Stimulated activated CD4-positive, alpha-beta T cell treated with anti-CD3 and anti-CD28 coated beads, TNF-alpha, amount 100 ng/mL, for 24 hours (primary cell): ENCODE measurements around the gene PCSK5.

Experiments used
- DNase-seq, 3 experiments: peaks; one replicate each; pipeline ENCODE4 v3.0.0-alpha.2; 2020; ENCODE audit warnings: low read depth in 3 of 3

PCSK5 gene

GRCh38 chr9:76082057-76082456, 191.6 kb downstream of the PCSK5 start:
- no peak for DNase-seq

GRCh38 chr9:76085596-76085995, 195.1 kb downstream of the PCSK5 start:
- DNase-seq = no peak

- no peak for DNase-seq
These were observed 196.1 kb downstream of the PCSK5 start for GRCh38 chr9:76086539-76086938.

- DNase-seq = no peak
These were observed 197.5 kb downstream of the PCSK5 start for GRCh38 chr9:76087976-76088375.

GRCh38 chr9:76090330-76090729, 199.9 kb downstream of the PCSK5 start:
- no peak for DNase-seq

GRCh38 chr9:76090909-76091308, 200.4 kb downstream of the PCSK5 start:
- DNase-seq = no peak

- DNase-seq = no peak
These were observed 202.1 kb downstream of the PCSK5 start for GRCh38 chr9:76092572-76092971.

GRCh38 chr9:76095585-76095984, 205.1 kb downstream of the PCSK5 start:
- DNase-seq = no peak

- DNase-seq = no peak
These were observed 209.0 kb downstream of the PCSK5 start for GRCh38 chr9:76099516-76099915.

GRCh38 chr9:76101075-76101474, 210.6 kb downstream of the PCSK5 start:
- no peak for DNase-seq

GRCh38 chr9:76101491-76101890, 211.0 kb downstream of the PCSK5 start:
- DNase-seq = no peak

GRCh38 chr9:76101947-76102346, 211.5 kb downstream of the PCSK5 start:
- DNase-seq = no peak

GRCh38 chr9:76103531-76104315, 213.2 kb downstream of the PCSK5 start:
- DNase-seq = no peak

GRCh38 chr9:76107482-76107881, 217.0 kb downstream of the PCSK5 start:
- no peak for DNase-seq

- DNase-seq = no peak
These were observed 219.5 kb downstream of the PCSK5 start for GRCh38 chr9:76109953-76110352.

- DNase-seq = no peak
These were observed 221.7 kb downstream of the PCSK5 start for GRCh38 chr9:76112151-76112550.

- no peak for DNase-seq
These were observed 223.7 kb downstream of the PCSK5 start for GRCh38 chr9:76114144-76114543.

- no peak for DNase-seq
These were observed 224.9 kb downstream of the PCSK5 start for GRCh38 chr9:76115396-76115795.

GRCh38 chr9:76115982-76116646, 225.6 kb downstream of the PCSK5 start:
- no peak for DNase-seq

- no peak for DNase-seq
These were observed 226.4 kb downstream of the PCSK5 start for GRCh38 chr9:76116913-76117312.

GRCh38 chr9:76127637-76128036, 237.2 kb downstream of the PCSK5 start:
- DNase-seq = no peak

GRCh38 chr9:76135902-76136301, 245.4 kb downstream of the PCSK5 start:
- DNase-seq = no peak

- no peak for DNase-seq
These were observed 246.5 kb downstream of the PCSK5 start for GRCh38 chr9:76136986-76137385.
